T-helper 22 cell (primary cell): ENCODE data around the gene WNT3A.
A peak's percentile ranks its signal among the peaks of the same experiment; 100 is the strongest.

Experiments
- DNase-seq: peaks from one replicate; pipeline ENCODE4 v3.0.0-alpha.2; 2020; ENCODE audit warnings: low read depth

WNT3A gene

GRCh38 chr1:228070173-228070572 lies 63.4 kb downstream of the WNT3A start:
- DNase-seq: no peak

- no peak for DNase-seq
Measured at GRCh38 chr1:228070851-228071250, 64.1 kb downstream of the WNT3A start.

GRCh38 chr1:228071839-228072657 lies 65.2 kb downstream of the WNT3A start:
- no peak for DNase-seq

GRCh38 chr1:228072658-228073043 lies 65.9 kb downstream of the WNT3A start:
- no peak for DNase-seq

- no peak for DNase-seq
Measured at GRCh38 chr1:228073061-228073856, 66.5 kb downstream of the WNT3A start.

- DNase-seq: no peak
Measured at GRCh38 chr1:228073857-228074545, 67.2 kb downstream of the WNT3A start.

GRCh38 chr1:228074954-228075730 lies 68.3 kb downstream of the WNT3A start:
- DNase-seq: no peak

GRCh38 chr1:228075801-228076271 lies 69.0 kb downstream of the WNT3A start:
- DNase-seq: no peak

GRCh38 chr1:228076796-228077430 lies 70.1 kb downstream of the WNT3A start:
- no peak for DNase-seq

- DNase-seq: no peak
Measured at GRCh38 chr1:228077565-228078330, 71.0 kb downstream of the WNT3A start.

GRCh38 chr1:228079013-228079412 lies 72.2 kb downstream of the WNT3A start:
- DNase-seq: no peak

- DNase-seq: no peak
Measured at GRCh38 chr1:228079601-228080263, 72.9 kb downstream of the WNT3A start.

- DNase-seq: no peak
Measured at GRCh38 chr1:228081144-228081543, 74.3 kb downstream of the WNT3A start.

GRCh38 chr1:228081578-228082213 lies 74.9 kb downstream of the WNT3A start:
- no peak for DNase-seq

- peak; percentile 87 for DNase-seq
Measured at GRCh38 chr1:228082214-228082917, 75.6 kb downstream of the WNT3A start, which contains the start of gene ARF1. Gene ARF1 (plus strand): TSS chr1:228082708. CDS start chr1:228097115, 14,407 bp downstream.

- no peak for DNase-seq
Measured at GRCh38 chr1:228082918-228083870, 76.4 kb downstream of the WNT3A start.

- no peak for DNase-seq
Measured at GRCh38 chr1:228083871-228084278, 77.1 kb downstream of the WNT3A start.
